Immature natural killer cell (primary cell): Measurements from ENCODE around the gene TSPY4. TPM values are rescaled to one million over a fixed set of nuclear protein-coding genes. Genes with fewer than 3 reads are reported as not detected.
"Not testable (repeated sequence)": the region's sequence is repeated elsewhere in the genome, so short reads cannot be mapped to it uniquely, and the experiment has no call there.

Experiments used
- DNase-seq, 3 donors: peaks; one replicate each; pipeline ENCODE4 v3.0.0; 2022; ENCODE audit warnings: mixed read lengths in 1 of 3
- H3K27ac Mint-ChIP-seq, 6 donors: one replicate each; pipeline ENCODE4 v1.8.0; 2020; ENCODE audit warnings: mixed read lengths in 6 of 6, mild to moderate bottlenecking in 5 of 6, inconsistent platforms in 4 of 6, moderate library complexity in 3 of 6
- H3K27me3 Mint-ChIP-seq, 3 donors: one replicate each; pipeline ENCODE4 v1.8.0; 2020 to 2021; ENCODE audit warnings: low read depth in 3 of 3, mild to moderate bottlenecking in 3 of 3, mixed read lengths in 3 of 3, moderate library complexity in 3 of 3, inconsistent platforms in 1 of 3
- H3K36me3 Mint-ChIP-seq, 3 donors: one replicate each; pipeline ENCODE4 v1.8.0; 2020; ENCODE audit warnings: mixed read lengths in 3 of 3, inconsistent platforms in 2 of 3, mild to moderate bottlenecking in 2 of 3
- H3K4me1 Mint-ChIP-seq, 2 donors: one replicate each; pipeline ENCODE4 v1.8.0; 2020; ENCODE audit warnings: inconsistent platforms in 2 of 2, mild to moderate bottlenecking in 2 of 2, mixed read lengths in 2 of 2, moderate library complexity in 1 of 2
- H3K4me3 Mint-ChIP-seq, 5 donors: one replicate each; pipeline ENCODE4 v1.8.0; 2020; ENCODE audit warnings: mild to moderate bottlenecking in 5 of 5, mixed read lengths in 5 of 5, inconsistent platforms in 3 of 5, moderate library complexity in 3 of 5
- H3K9me3 Mint-ChIP-seq, 6 donors: one replicate each; pipeline ENCODE4 v1.8.0; 2020; ENCODE audit warnings: mild to moderate bottlenecking in 6 of 6, mixed read lengths in 6 of 6, inconsistent platforms in 4 of 6, moderate library complexity in 3 of 6
- polyA plus RNA-seq, 3 donors: library from polyadenylated mRNA; unstranded; fragments of 300-500 nt; fragmentation: Illumina TruSeq; gene quantifications; one replicate each; pipeline ENCODE4 v1.2.3, GENCODE V29; 2021

TSPY4 gene, protein sequence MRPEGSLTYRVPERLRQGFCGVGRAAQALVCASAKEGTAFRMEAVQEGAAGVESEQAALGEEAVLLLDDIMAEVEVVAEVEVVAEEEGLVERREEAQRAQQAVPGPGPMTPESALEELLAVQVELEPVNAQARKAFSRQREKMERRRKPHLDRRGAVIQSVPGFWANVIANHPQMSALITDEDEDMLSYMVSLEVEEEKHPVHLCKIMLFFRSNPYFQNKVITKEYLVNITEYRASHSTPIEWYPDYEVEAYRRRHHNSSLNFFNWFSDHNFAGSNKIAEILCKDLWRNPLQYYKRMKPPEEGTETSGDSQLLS
- polyA plus RNA-seq = not detected

DNA sequence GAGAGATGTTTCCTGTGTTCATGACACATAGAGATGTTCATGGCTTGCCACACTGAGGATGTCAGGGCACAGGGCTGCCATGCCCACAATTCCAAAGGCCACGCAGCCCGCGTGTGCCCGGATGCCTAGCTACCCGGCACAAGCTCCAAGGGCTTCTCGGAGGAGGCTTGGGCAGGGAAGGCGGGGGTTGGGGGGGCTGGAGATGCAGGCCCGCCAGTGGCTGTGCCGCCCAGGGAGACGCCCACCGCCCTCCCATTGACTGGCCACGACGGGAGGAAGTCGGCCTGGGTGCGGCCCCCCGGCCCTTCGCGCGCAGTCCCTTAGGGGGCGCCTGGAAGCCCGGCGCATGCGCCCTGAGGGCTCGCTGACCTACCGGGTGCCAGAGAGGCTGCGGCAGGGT lies at the start of gene TSPY4:
Gene TSPY4 (plus strand): TSS at position 301 of the 400 bp plus-strand sequence. CDS start 46 bp downstream, at position 347.
- DNase-seq, H3K36me3 Mint-ChIP-seq, H3K27me3 Mint-ChIP-seq, H3K4me3 Mint-ChIP-seq, H3K4me1 Mint-ChIP-seq, H3K27ac Mint-ChIP-seq, H3K9me3 Mint-ChIP-seq: not testable (repeated sequence)

DNA sequence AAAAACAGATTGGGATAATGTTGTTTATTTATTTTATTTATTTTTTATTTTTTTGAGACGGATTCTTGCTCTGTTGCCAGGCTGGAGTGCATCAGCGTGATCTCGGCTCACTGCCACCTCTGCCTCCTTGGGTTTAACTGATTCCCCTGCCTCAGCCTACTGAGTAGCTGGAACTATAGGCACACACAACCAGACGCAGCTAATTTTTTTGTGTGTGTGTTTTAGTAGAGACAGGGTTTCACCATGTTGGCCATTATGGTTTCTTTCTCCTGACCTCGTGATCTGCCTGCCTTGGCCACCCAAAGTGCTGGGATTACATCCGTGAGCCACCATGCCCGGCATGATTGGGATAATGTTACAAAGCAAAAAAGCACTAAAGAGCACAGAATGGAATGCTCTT lies 16.3 kb upstream of the TSPY4 start:
- DNase-seq = no peak
- H3K27me3 Mint-ChIP-seq = no peaks in the 10 kb centered on the region
- H3K4me1 Mint-ChIP-seq = no peaks in the 10 kb centered on the region
- H3K27ac Mint-ChIP-seq = no peak overlapping the region
- no peaks in the 10 kb centered on the region for H3K36me3 Mint-ChIP-seq
- peaks cover 0 to 3% (median 0%) of the 10 kb centered on the region in 6 donors for H3K9me3 Mint-ChIP-seq
- no peak overlapping the region for H3K4me3 Mint-ChIP-seq

DNA sequence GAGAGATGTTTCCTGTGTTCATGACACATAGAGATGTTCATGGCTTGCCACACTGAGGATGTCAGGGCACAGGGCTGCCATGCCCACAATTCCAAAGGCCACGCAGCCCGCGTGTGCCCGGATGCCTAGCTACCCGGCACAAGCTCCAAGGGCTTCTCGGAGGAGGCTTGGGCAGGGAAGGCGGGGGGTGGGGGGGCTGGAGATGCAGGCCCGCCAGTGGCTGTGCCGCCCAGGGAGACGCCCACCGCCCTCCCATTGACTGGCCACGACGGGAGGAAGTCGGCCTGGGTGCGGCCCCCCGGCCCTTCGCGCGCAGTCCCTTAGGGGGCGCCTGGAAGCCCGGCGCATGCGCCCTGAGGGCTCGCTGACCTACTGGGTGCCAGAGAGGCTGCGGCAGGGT lies 20.2 kb downstream of the TSPY4 start, which contains the start of gene TSPY8:
Gene TSPY8 (plus strand): TSS at position 301 of the 400 bp plus-strand sequence. CDS start 46 bp downstream, at position 347.
- not testable (repeated sequence) for H3K9me3 Mint-ChIP-seq, H3K36me3 Mint-ChIP-seq

More for the DNA sequence above, 20.2 kb downstream of the TSPY4 start, which contains the start of gene TSPY8:
- DNase-seq, H3K4me3 Mint-ChIP-seq, H3K4me1 Mint-ChIP-seq, H3K27me3 Mint-ChIP-seq, H3K27ac Mint-ChIP-seq: not testable (repeated sequence)

Other genes starting within 250 kb of the TSPY4 start
- gene TSPY8, start 20.3 kb downstream of the TSPY4 start, polyA plus RNA-seq = not detected
- not detected for gene TSPY3, start 61.0 kb downstream of the TSPY4 start, polyA plus RNA-seq
- not detected for gene TSPY1, start 129.5 kb downstream of the TSPY4 start, polyA plus RNA-seq
- not detected for gene TSPY9, start 149.8 kb downstream of the TSPY4 start, polyA plus RNA-seq
- gene TSPY10, start 190.4 kb downstream of the TSPY4 start, polyA plus RNA-seq = not detected